ENCODE data around the gene PLEKHG3. TPM values are rescaled to one million over a fixed set of nuclear protein-coding genes. Genes with fewer than 3 reads are reported as not detected.

PLEKHG3 gene
- total and polyA plus RNA-seq, 2 of the 4 experiments (the other 2 are of a cell fraction) = 8.2 to 8.4 TPM

GRCh38 chr14:64673316-64673715 lies 30.9 kb upstream of the PLEKHG3 start:
- Histone ChIP-seq H3K56ac (ENCODE audit: extremely low read depth, insufficient read depth, low read length) (no peak overlapping the region), H3K18ac (ENCODE audit: low read depth, low read length) (no peak overlapping the region), H3K27me3 (ENCODE audit: control insufficient read depth, insufficient read depth, low read length) (peaks cover 19% of the 10 kb centered on the region), H3K27ac (ENCODE audit: insufficient read depth, low read length) (no peak overlapping the region), H3K4me1 (ENCODE audit: control insufficient read depth, insufficient read depth, low read length) (no peaks in the 10 kb centered on the region; the same call in 1 of the 2 replicates), H2AK5ac (ENCODE audit: low read depth, low read length) (peak overlapping the region; percentile 21; the same call in 1 of the 2 replicates), H3K9ac (ENCODE audit: low read depth, low read length) (no peak overlapping the region), H3K14ac (replicated peaks; ENCODE audit: low read depth, low read length) (no peak overlapping the region), H2BK15ac (ENCODE audit: low read depth, low read length) (no peak overlapping the region), H3K4me2 (ENCODE audit: low read depth, low read length) (no peak overlapping the region), H2AK9ac (replicated peaks; ENCODE audit: low read depth, low read length, poor library complexity) (peak overlapping the region; percentile 33), H3K9me3 (ENCODE audit: control insufficient read depth, insufficient read depth, low read length) (no peaks in the 10 kb centered on the region), H3K9me1 (ENCODE audit: insufficient read depth, low read length) (peaks cover 3% of the 10 kb centered on the region; the same call in 1 of the 2 replicates), H4K20me1 (ENCODE audit: insufficient read depth, low read length) (no peaks in the 10 kb centered on the region), H2BK5ac (ENCODE audit: low read depth, low read length, poor library complexity, severe bottlenecking) (no peak overlapping the region), H2BK20ac (ENCODE audit: low read depth, low read length) (0 out of 2 replicates have a peak overlapping the region, but pooled peaks have one; percentile 45), H4K8ac (ENCODE audit: low read depth in 2 of 2, low read length in 2 of 2) (no peak overlapping the region), H4K5ac (ENCODE audit: low read depth, low read length) (no peak overlapping the region), H3K23ac (ENCODE audit: low read depth, low read length) (0 out of 2 replicates have a peak overlapping the region, but pooled peaks have one; percentile 49), H2BK120ac (ENCODE audit: low read depth, low read length) (no peak overlapping the region), H4K91ac (ENCODE audit: insufficient read depth, low read depth, low read length) (no peak overlapping the region), H3K79me1 (ENCODE audit: low read depth in 1 of 2, low read length in 2 of 2) (no peaks in the 10 kb centered on the region), H3K36me3 (ENCODE audit: control insufficient read depth, insufficient read depth, low read length) (no peaks in the 10 kb centered on the region), H3K4ac (ENCODE audit: low read depth, low read length) (no peak overlapping the region), H2AFZ (replicated peaks; ENCODE audit: low read length, poor library complexity) (peak overlapping the region; percentile 63), H3K4me3 (ENCODE audit: insufficient read depth, low read depth, low read length) (no peak overlapping the region)
- CTCF ChIA-PET = interaction anchor here (3.4 kb wide), 1 partner anchor 92 kb away, joined by 9 read pairs; no protein-coding TSS in a partner anchor
- no TSS peak for BruUV-seq (replicated peaks)
- POLR2A ChIA-PET (ENCODE audit: unreplicated experiment) = no interaction called here
- TF ChIP-seq CHD1 (IDR thresholded peaks at IDR 0.05; ENCODE audit: low read depth, low read length) = no peak
- WGBS, 2 experiments (ENCODE audit: extremely low coverage in 2 of 2, insufficient read length in 1 of 2) = no CpG with 5 or more reads among the region's 8 CpGs
- no peak for ATAC-seq (ENCODE audit: low read depth)
- dilution Hi-C loops (cut with HindIII; ENCODE audit: low sequenced_read_pairs, unreplicated experiment) = no loop called here
- no peak for DNase-seq
- in situ Hi-C loops (cut with MboI; ENCODE audit: low sequenced_read_pairs) = loop anchor here (5.0 kb wide), 2 partner anchors 89 to 224 kb away; no protein-coding TSS in a partner anchor
- intact Hi-C loops (cut with micrococcal nuclease) = loop anchor here (5.0 kb wide), 1 partner anchor 219 kb away; no protein-coding TSS in a partner anchor
